GM18502 (cell line): ENCODE data around the gene SZRD1.

Experiments used
- ATAC-seq: cut with Tn5 transposase; IDR thresholded peaks from one replicate; pipeline ENCODE4 v1.9.1; 2021; ENCODE audit warnings: mild to moderate bottlenecking; ENCODE audit not compliant: unreplicated experiment, poor library complexity

SZRD1 gene

GRCh38 chr1:16434501-16434900, 67.5 kb downstream of the SZRD1 start:
- no peak for ATAC-seq

- ATAC-seq = no peak
These were observed 70.0 kb downstream of the SZRD1 start, which contains the start of gene SPATA21 for GRCh38 chr1:16436946-16437474. Gene SPATA21, minus strand, starts transcription at chr1:16437424. Its CDS starts 6,053 bp downstream, at chr1:16431371.

DNA sequence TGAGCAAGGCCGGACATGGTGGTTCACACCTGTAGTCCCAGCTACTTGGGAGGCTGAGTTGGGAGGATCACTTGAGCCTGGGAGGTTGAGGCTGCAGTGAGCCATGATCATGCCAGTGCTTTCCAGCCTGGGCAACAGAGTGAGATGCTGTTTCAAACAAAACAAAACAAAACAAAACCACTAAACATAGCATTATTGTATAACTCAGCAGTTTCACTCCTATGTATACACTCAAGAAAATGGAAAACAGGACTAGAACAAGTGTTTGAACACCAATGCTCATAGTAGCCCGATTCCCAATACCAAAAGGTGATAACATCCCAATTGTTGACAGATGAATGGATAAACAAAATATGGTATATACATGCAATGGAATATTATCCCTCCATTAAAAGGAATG, 71.5 kb downstream of the SZRD1 start:
- no peak for ATAC-seq

- no peak for ATAC-seq
These were observed 71.9 kb downstream of the SZRD1 start for GRCh38 chr1:16438924-16439323.

GRCh38 chr1:16440131-16440469, 73.1 kb downstream of the SZRD1 start:
- no peak for ATAC-seq

DNA sequence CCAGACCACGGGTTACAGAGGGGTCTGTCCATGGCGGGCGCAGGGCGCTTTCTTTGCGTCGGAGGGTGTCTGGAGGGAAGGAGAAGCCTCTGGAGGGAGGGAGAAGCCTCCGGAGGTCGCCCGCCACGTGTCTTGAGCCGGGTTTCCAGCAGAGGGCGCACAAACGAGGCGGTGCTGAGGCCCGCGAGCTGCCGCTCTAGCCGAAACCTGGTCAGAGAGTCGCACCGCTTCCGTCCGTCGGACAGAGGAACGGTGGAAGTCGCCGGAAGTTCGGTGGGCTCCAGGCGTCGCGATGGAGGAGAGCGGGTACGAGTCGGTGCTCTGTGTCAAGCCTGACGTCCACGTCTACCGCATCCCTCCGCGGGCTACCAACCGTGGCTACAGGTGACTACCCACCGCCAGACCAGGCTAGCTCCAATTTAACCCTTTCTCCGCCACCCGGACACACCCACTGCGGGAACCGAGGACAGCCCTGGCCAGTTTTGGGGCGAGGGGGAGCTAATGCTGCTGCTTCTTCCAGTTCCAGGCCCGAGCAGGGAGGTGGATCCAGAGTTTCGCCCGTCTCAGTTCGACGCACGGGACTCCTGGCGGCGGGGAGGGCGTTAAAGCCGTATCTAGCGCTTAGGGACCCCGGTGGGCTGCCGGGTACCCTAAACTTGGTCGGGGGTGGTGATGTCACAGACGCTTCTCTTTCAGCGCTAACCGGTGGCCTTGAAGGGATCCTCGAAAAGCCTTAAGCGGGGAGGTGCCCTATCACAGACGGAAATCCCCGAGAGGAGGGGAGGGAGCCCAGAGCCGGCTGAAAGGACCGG, 73.6 kb downstream of the SZRD1 start, which contains the start of gene NECAP2:
NECAP2 (plus strand) TSS at position 255 of the 812 bp plus-strand sequence; CDS start at position 293, 38 bp downstream.
- peak; percentile 90 for ATAC-seq

DNA sequence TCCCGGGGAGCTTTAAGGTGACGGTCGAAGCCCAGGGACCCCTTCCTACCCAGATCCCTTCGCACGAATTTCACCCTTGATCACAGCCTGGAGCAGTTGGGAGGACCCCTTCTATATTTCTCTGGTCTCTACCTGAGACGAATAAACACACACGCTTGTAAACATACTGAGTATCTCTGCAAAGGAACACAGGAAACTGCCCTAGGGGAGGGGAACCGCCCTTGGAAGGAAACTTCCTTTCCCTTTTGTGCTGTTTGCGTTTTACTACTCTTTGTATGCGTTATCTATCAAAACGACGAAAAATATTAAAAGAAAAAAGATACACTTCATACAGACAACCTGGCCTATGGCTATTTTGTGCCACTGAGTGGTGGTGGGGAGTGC, 74.2 kb downstream of the SZRD1 start:
- ATAC-seq = no peak

DNA sequence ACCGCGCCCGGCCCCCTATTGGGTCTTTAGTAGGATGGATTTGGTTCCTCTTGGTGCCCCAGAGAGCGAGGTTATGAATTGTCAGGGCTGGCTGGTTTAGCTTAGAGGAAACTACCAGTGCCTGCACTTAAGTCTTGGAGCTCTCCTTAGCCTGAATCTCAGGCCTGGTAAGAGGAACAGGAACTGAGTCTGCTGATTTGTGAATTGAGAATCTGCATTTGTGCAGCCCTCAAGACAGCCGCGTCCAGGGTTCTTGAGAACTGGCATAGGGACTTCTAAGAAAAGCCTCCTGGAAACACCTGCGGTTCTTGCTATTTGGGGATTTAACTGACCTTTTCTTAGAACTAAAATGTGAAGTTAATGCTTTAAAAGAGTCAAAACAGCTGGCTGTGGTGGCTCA, 75.2 kb downstream of the SZRD1 start:
- ATAC-seq = no peak

GRCh38 chr1:16442941-16443340, 75.9 kb downstream of the SZRD1 start:
- no peak for ATAC-seq

DNA sequence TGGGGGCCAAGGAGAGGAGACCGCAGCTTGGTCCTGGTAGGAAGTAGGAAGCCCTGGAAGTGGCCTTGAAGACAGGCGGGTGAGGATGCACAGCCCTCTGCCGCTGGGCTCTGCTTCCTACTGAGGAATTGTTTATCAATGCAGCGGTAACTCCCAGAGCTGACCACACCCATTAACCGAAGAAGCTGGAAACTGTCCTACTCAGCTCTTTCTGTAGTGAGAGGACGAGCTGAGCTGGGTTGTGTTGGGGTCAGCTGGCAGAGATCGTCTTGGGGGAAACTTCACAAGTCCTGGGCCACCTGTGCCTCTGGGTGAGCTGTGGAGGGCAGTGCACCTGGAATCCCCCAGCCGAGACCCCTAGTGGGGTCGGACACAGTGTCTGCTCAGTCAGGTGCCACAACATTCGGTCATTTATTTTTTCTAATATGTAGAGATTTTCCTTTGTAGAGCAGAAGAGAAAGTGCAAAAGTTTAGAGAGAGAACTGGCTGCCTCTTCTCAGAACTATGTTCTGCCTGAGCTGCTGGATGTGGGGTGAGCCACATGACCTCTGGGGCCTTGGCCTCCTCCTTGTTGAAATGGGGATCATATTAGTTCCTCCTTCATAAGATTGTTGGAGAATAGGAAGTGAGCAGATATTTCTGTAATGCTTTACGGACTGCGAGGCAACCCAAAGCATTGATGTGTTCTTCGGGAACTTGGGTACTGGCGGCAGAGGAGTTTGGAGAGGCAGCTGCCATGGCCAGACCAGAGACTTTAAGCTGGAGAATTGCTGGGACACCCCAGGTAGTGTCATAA, 77.1 kb downstream of the SZRD1 start:
- no peak for ATAC-seq

DNA sequence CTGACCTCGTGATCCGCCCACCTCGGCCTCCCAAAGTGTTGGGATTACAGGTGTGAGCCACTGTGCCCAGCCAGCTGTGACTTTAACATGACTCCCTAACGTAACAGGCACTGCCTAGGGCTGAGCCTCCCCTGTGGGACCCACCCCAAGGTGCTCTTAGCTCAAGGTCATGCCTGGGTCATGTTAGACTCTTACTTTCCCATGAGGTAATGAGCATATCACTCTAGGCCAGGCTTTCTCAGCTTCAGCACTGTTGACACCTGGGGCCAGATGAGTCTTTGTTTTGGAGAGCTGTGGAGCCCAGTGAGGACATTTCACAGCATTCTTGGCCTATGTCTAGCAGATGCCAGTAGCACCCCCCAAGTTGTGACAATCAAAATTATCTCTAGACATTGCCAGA, 78.0 kb downstream of the SZRD1 start:
- no peak for ATAC-seq

GRCh38 chr1:16446116-16446515, 79.1 kb downstream of the SZRD1 start:
- no peak for ATAC-seq

DNA sequence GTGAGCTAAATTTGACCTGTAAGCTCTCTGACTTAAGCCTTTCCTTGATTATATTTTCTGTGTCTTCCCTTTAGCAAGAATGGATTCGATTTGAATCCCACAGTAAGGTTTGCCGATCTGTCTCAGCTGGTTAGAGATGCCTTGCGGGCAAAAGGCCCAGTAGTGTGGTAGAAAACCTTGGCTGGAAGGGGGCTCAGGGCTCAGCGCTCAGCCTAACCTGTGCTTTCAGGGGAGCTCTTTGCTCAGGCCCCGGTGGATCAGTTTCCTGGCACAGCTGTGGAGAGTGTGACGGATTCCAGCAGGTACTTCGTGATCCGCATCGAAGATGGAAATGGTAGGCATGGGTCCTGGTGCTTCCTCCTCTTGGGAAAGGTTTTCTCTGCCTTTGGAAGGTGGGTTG, 80.6 kb downstream of the SZRD1 start:
- no peak for ATAC-seq
